ENCODE results near the gene EXOSC3. TPM values are rescaled to one million over a fixed set of nuclear protein-coding genes. Genes with fewer than 3 reads are reported as not detected.

EXOSC3 gene
- total and polyA plus RNA-seq, 9 of the 15 experiments (the other 6 are each of a cell fraction or from before 2014, with no cell fraction given), result 18.5 to 266 (median 114) TPM

GRCh38 chr9:37753489-37754190 is 31.2 kb downstream of the EXOSC3 start, which contains the start of gene TRMT10B (continued):
- TF ChIP-seq ZNF830 (CRISPR knock-in tag; IDR thresholded peaks at IDR 0.05) (no peak), ERF (CRISPR knock-in tag; IDR thresholded peaks at IDR 0.05) (no peak), TAF9B (IDR thresholded peaks at IDR 0.05; ENCODE audit: partially characterized antibody) (no peak), TCF7L2 (IDR thresholded peaks at IDR 0.05; ENCODE audit: low read depth, low read length) (no peak), MTA3 (IDR thresholded peaks at IDR 0.05; ENCODE audit: borderline replicate concordance) (peak; percentile 44; the same call in 1 of the 2 replicates), BDP1 (IDR thresholded peaks at IDR 0.05; ENCODE audit: insufficient read depth, insufficient read length) (no peak), CREB1 (IDR thresholded peaks at IDR 0.05) (peak; percentile 26; the same call in 1 of the 2 replicates), CREB1 (CRISPR knock-in tag; IDR thresholded peaks at IDR 0.05) (peak; percentile 38; the same call in 1 of the 2 replicates), TEAD4 (IDR thresholded peaks at IDR 0.05; ENCODE audit: low read length) (no peak), TEAD4 (CRISPR knock-in tag; IDR thresholded peaks at IDR 0.05; ENCODE audit: borderline replicate concordance) (no peak), YY1 (IDR thresholded peaks at IDR 0.05; ENCODE audit: borderline replicate concordance in 1 of 3, control insufficient read depth in 1 of 3, extremely low read depth in 1 of 3, insufficient read depth in 3 of 3, insufficient read length in 1 of 3, insufficient replicate concordance in 2 of 3, low read depth in 1 of 3, low read length in 2 of 3) (peak in 1 of 3 experiments; percentile 45), ZHX1 (conservative IDR thresholded peaks at IDR 0.05; ENCODE audit: low read length) (no peak), SP1 (CRISPR knock-in tag; IDR thresholded peaks at IDR 0.05) (no peak), ZNF175 (CRISPR knock-in tag; IDR thresholded peaks at IDR 0.05; ENCODE audit: low read depth) (no peak), ZNF436 (CRISPR knock-in tag; IDR thresholded peaks at IDR 0.05) (no peak)

All from K562 (cell line).